OCI-LY1 (cell line): Measurements from ENCODE around the gene SUCO.

Experiments
- CTCF ChIP-seq: fragments of 200-600 bp; sonication (generic), shearing (Covaris generic); IDR thresholded peaks from 2 replicates; pipeline ENCODE4 v1.5.1; 2017; ENCODE audit warnings: mild to moderate bottlenecking, antibody characterized with exemption, low read length, moderate library complexity, mixed read lengths
- EZH2 ChIP-seq: fragments of 200-600 bp; sonication (generic), shearing (Covaris generic); IDR thresholded peaks from 2 replicates; pipeline ENCODE4 v1.8.0; 2017; ENCODE audit warnings: borderline replicate concordance, mixed run types, mild to moderate bottlenecking, antibody characterized with exemption, low read length, moderate library complexity, mixed read lengths

- TF ChIP-seq CTCF = no peak
- TF ChIP-seq EZH2 = no peak
Observed at GRCh38 chr1:172641492-172641891, 108.5 kb downstream of the SUCO start.
